Gastroesophageal sphincter (tissue), 3 donors: ENCODE data around the gene DOCK4.

Experiments used
- CTCF ChIP-seq, 4 experiments: fragments of 200-600 bp in 2 of 4; fragments of 450-650 bp in 2 of 4; sonication (generic) in 1 of 4; IDR thresholded peaks; one replicate each; pipeline ENCODE4 v1.5.1; 2017 to 2019; ENCODE audit warnings: antibody characterized with exemption in 4 of 4, mild to moderate bottlenecking in 2 of 4, moderate library complexity in 2 of 4
- POLR2A ChIP-seq, 2 donors: fragments of 450-650 bp; IDR thresholded peaks; one replicate each; pipeline ENCODE4 v1.6.1; 2017; ENCODE audit warnings: antibody characterized with exemption in 2 of 2, mild to moderate bottlenecking in 2 of 2, moderate library complexity in 1 of 2
- POLR2AphosphoS5 ChIP-seq: sonication (generic); formaldehyde crosslinking; IDR thresholded peaks from one replicate; pipeline ENCODE4 v1.6.1; 2017; ENCODE audit warnings: antibody characterized with exemption

- TF ChIP-seq CTCF (IDR thresholded peaks at IDR 0.05) (no peak), POLR2AphosphoS5 (no peak), POLR2A (IDR thresholded peaks at IDR 0.05) (no peak)
Measured at GRCh38 chr7:111736552-111736874, 469.7 kb downstream of the DOCK4 start.
